Measurements from ENCODE around the gene HOXD10. TPM values are rescaled to one million over a fixed set of nuclear protein-coding genes. Genes with fewer than 3 reads are reported as not detected.

The HOXD10 gene
- total RNA-seq, 3 donors from 2014 or later: 1.6 to 5.2 TPM; not detected in 1

GRCh38 chr2:176111309-176111663 lies 5.3 kb upstream of the HOXD10 start:
- intact Hi-C loops (cut with DNase I; ENCODE audit: low total_unique reads): no loop called here
- no peaks in the 10 kb centered on the region for H3K4me1 ChIP-seq

GRCh38 chr2:176111846-176112374 lies 4.7 kb upstream of the HOXD10 start:
- Histone ChIP-seq H3K4me1 (no peaks in the 10 kb centered on the region), H3K4me3 (no peak overlapping the region)

More at GRCh38 chr2:176111309-176111663, 5.3 kb upstream of the HOXD10 start:
- peak overlapping the region in 1 of 3 donors; percentile 22 for H3K4me3 ChIP-seq
- peaks cover 20 to 98% of the 10 kb centered on the region in 2 donors for H3K27me3 ChIP-seq
- H3K36me3 ChIP-seq: no peaks in the 10 kb centered on the region
- H3K9me3 ChIP-seq: no peaks in the 10 kb centered on the region
- TF ChIP-seq POLR2AphosphoS5 (IDR thresholded peaks at IDR 0.05) (peak in 1 of 3 donors; percentile 31), POLR2A (IDR thresholded peaks at IDR 0.05) (no peak)
- TF ChIP-seq, protein P1, sequence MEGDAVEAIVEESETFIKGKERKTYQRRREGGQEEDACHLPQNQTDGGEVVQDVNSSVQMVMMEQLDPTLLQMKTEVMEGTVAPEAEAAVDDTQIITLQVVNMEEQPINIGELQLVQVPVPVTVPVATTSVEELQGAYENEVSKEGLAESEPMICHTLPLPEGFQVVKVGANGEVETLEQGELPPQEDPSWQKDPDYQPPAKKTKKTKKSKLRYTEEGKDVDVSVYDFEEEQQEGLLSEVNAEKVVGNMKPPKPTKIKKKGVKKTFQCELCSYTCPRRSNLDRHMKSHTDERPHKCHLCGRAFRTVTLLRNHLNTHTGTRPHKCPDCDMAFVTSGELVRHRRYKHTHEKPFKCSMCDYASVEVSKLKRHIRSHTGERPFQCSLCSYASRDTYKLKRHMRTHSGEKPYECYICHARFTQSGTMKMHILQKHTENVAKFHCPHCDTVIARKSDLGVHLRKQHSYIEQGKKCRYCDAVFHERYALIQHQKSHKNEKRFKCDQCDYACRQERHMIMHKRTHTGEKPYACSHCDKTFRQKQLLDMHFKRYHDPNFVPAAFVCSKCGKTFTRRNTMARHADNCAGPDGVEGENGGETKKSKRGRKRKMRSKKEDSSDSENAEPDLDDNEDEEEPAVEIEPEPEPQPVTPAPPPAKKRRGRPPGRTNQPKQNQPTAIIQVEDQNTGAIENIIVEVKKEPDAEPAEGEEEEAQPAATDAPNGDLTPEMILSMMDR (IDR thresholded peaks at IDR 0.05): peak in 1 of 3 donors; percentile 16
- no peak overlapping the region for H3K27ac ChIP-seq
- peak in 1 of 2 donors; percentile 52 for DNase-seq (ENCODE audit: low spot score in 2 of 2)

DNA sequence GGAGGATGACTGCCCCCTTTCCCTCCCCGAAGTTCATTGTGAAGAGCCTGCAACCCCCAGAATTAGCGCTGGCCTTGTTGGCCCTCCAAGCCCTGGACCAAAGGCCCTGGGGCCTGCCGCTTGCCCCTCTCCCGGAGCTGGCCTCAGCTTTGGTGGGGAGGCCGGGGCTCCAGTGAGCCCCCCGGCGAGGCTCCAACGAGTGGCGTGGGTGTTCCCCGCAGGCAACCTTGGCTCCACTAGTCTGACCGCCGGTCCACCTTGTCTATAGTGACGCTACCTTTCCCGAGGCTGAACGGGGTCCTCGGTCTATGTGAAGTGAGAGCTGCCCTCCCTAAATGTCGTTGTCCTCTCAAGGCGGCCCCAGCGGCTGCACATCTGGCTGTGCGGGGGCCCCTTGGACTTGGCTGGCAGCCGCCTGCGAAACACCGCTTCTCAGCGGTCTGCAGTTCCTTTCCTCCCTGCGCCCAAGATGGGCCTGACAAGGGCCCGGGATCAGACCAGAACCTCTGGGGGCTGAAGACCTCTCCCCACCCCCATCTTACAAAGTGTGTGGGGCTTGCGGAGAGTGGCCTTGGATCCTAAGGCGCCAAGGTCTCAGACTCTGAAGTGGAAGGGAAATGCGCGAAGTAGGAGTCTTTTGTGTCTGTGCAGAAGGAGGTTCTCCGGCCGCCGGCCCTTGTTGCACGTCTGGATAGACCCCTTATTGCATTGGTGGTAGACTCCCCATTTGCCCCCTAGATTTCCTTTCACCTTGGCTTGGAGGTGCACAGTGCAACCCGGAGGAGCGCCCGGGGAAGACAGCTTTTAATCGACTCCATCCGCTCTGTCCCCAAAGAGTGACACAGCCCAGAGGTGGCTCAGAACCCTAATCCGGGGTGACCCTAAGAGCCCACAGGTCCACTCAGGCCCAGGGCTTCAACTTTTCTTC lies 3.9 kb upstream of the HOXD10 start:
- no peak overlapping the region for H3K4me3 ChIP-seq
- DNase-seq (ENCODE audit: low spot score in 2 of 2): peak in 1 of 2 donors; percentile 35
- TF ChIP-seq, protein P1 (IDR thresholded peaks at IDR 0.05): no peak
- no peak for TF ChIP-seq POLR2AphosphoS5 (IDR thresholded peaks at IDR 0.05)
- no peak for TF ChIP-seq POLR2A (IDR thresholded peaks at IDR 0.05)
- H3K27ac ChIP-seq: no peak overlapping the region
- no peaks in the 10 kb centered on the region for H3K4me1 ChIP-seq
- intact Hi-C loops (cut with DNase I; ENCODE audit: low total_unique reads): no loop called here
- H3K27me3 ChIP-seq: peaks cover 13 to 100% of the 10 kb centered on the region in 2 donors
- no peaks in the 10 kb centered on the region for H3K36me3 ChIP-seq
- H3K9me3 ChIP-seq: no peaks in the 10 kb centered on the region

More at GRCh38 chr2:176111846-176112374, 4.7 kb upstream of the HOXD10 start:
- H3K27ac ChIP-seq: no peak overlapping the region
- intact Hi-C loops (cut with DNase I; ENCODE audit: low total_unique reads): no loop called here
- H3K27me3 ChIP-seq: peaks cover 16 to 98% of the 10 kb centered on the region in 2 donors
- TF ChIP-seq, protein P1 (IDR thresholded peaks at IDR 0.05): no peak
- TF ChIP-seq POLR2AphosphoS5 (IDR thresholded peaks at IDR 0.05) (no peak), POLR2A (IDR thresholded peaks at IDR 0.05) (no peak)
- no peaks in the 10 kb centered on the region for H3K9me3 ChIP-seq
- peak in 1 of 2 donors; percentile 34 for DNase-seq (ENCODE audit: low spot score in 2 of 2)
- H3K36me3 ChIP-seq: no peaks in the 10 kb centered on the region

DNA sequence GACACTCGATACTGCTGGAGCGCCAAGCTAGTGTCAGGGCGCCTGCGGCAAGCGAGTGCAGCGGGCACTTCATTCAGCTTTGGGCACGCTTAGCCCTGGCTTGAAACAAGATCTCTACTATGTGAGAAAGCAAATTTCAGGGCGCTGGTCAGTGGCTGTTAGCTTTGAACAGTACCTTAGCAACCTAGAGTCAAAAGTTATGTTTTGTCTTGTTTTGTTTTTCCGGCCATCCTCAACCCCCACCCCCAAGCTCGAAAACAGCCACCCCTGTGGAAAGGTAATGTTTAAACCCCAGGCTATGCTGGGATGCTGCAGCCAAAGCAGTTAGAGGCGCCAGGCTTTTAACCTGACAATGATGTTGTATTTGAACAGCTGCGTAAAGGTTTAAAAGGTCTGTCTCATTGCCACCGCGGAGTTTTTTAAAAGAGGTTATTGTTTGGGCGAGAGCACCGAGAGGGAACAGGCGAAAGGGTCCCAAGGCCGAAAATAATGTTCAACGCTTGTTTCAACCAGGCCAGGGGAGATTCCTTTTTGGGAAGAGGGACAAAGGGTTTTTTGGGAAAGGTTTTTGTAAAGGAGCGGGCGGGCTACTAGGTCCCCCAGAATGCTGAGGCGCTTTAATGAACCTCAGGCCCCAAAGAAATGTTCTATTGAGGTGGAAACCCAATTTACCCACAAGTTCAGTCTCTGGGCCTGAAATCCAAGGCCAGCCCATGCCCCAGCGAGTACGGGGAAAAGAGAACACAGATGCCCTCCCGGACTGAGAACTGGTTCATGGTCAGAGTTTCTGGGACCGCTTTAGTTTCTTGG lies 2.3 kb upstream of the HOXD10 start:
- intact Hi-C loops (cut with DNase I; ENCODE audit: low total_unique reads): no loop called here
- Histone ChIP-seq H3K9me3 (no peaks in the 10 kb centered on the region), H3K27ac (no peak overlapping the region), H3K4me3 (no peak overlapping the region), H3K4me1 (no peaks in the 10 kb centered on the region), H3K27me3 (peaks cover 12 to 100% of the 10 kb centered on the region in 2 donors), H3K36me3 (no peaks in the 10 kb centered on the region)
- no peak for DNase-seq (ENCODE audit: low spot score in 2 of 2)
- TF ChIP-seq, protein P1 (IDR thresholded peaks at IDR 0.05): no peak
- TF ChIP-seq POLR2A (IDR thresholded peaks at IDR 0.05): no peak
